Fibroblast of mammary gland (primary cell): ENCODE measurements around the gene TFE3.

Experiments used
- DNase-seq: peaks from one replicate; pipeline ENCODE4 v3.0.0-alpha.2; 2010; ENCODE audit warnings: low read depth
- H3K4me3 ChIP-seq: 2 replicates; pipeline ENCODE4 v1.5.1; 2011; ENCODE audit warnings: low read depth, mild to moderate bottlenecking, low read length, moderate library complexity; ENCODE audit not compliant: control insufficient read depth
- CTCF ChIP-seq: conservative IDR thresholded peaks from 2 replicates; pipeline ENCODE4 v1.5.1; 2011; ENCODE audit warnings: low read depth, low read length, inconsistent platforms; ENCODE audit not compliant: control insufficient read depth, insufficient read depth

Gene TFE3

GRCh38 chrX:49073601-49074575 lies 30.7 kb upstream of the TFE3 start, which contains the start of gene PRAF2:
TSS of gene PRAF2 (minus strand) at chrX:49074002. CDS start at chrX:49073987, 15 bp downstream.
- peak within 1 kb of the TSS; percentile 76 for H3K4me3 ChIP-seq
- TF ChIP-seq CTCF = no peak
- DNase-seq = peak; percentile 89

GRCh38 chrX:49072712-49073095 lies 29.5 kb upstream of the TFE3 start:
- no peak for TF ChIP-seq CTCF
- H3K4me3 ChIP-seq = peak overlapping the region; percentile 76
- no peak for DNase-seq

GRCh38 chrX:49071877-49072711 lies 28.9 kb upstream of the TFE3 start:
- TF ChIP-seq CTCF = no peak
- peak; percentile 79 for DNase-seq
- H3K4me3 ChIP-seq = peak overlapping the region; percentile 76

GRCh38 chrX:49070988-49071387 lies 27.8 kb upstream of the TFE3 start:
- no peak for TF ChIP-seq CTCF
- H3K4me3 ChIP-seq = no peak overlapping the region
- no peak for DNase-seq

GRCh38 chrX:49069038-49069437 lies 25.9 kb upstream of the TFE3 start:
- no peak for TF ChIP-seq CTCF
- no peak overlapping the region for H3K4me3 ChIP-seq
- no peak for DNase-seq

- no peak for TF ChIP-seq CTCF
- DNase-seq = no peak
- H3K4me3 ChIP-seq = no peak overlapping the region
These were observed 24.3 kb upstream of the TFE3 start for GRCh38 chrX:49067285-49068120.
